HG03520 (cell line): ENCODE measurements around the gene CDH13.

Experiments used
- ATAC-seq: cut with Tn5 transposase; IDR thresholded peaks from one replicate; pipeline ENCODE4 v1.9.1; 2021; ENCODE audit warnings: mild to moderate bottlenecking, moderate library complexity; ENCODE audit not compliant: unreplicated experiment

Gene CDH13

DNA sequence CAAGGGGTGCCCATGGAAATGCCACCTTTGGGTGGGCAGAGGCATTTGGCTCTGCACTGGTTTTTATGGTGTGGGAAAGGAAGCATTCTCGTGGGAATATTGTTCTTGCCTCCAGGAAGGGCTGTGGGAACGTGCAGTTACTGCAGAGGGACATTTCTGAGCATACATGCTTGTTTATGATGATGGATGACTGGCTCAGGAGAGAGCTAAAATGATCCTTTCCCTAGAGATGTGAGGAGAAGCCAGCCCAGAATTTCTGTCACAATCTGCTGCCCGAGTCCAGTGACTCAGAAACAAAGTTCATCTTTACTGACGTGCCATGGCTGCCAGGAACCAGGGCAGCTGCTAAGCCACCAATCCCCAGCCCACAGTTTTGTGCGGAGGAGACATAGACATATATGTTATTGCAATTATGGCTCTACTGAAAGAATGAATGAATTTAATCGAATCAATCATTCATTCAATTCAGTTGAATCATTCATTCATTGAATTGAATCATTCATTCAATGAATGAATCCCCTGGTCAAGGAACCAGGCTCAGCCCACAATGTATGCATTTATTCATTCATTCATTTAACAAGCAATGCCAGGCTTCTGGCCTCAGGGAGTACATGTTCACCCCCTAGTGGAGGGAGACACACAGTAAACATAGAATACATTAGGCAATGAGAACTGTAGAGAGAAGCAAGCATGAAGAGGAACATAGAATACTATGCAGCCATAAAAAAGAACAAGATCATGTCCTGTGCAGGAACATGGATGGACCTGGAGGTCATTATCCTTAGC is 766.6 kb downstream of the CDH13 start:
- no peak for ATAC-seq

- ATAC-seq: no peak
Measured at GRCh38 chr16:83397601-83398291, 771.0 kb downstream of the CDH13 start.

DNA sequence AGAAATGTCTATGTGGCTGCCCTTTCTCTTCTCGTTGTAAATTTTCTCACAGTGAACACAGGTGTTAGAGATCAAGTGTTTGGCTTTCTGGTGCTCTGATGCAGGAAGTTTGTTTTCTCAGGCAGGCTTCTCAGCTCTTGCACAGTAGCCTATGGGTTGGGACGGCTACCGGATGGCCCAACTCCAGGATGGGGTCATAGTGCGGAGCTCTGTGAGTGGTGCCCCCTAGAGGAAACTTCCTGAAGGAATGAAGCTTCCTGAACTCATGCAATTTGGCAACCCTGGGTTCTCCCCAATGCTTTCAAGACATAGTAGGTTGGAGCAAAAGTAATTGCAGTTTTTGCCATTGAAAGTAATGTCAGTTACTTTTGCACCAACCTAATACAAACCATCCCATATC is 773.5 kb downstream of the CDH13 start:
- ATAC-seq: no peak

DNA sequence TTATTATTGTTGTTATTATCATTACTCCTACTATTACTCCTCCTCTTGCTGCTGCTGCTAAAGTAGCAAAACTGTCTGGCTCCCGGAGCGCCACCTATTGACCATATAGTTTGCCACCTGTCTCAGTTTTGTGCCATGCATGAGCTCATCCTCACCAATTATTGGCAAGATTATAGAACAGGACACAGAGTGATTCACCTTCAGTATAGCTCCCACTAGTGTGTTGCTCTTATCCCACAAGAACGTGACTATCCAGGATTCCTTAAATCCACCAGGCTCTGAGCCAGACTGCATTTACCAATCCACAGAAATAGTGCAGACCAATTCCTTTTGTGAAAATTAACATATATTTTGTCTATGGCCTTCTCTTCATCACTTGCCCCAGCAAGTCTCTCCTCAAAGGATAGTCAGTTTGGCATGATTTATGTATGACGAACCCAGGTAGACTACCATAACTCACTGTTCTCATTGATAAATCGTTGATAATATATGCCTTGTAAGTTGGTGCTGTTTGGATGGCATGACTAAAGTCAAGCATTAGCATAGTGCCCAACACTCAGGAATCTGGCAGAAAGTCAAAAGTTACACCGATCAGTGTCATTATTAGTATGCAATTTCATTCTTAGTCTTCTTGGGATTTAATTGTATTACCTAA is 775.5 kb downstream of the CDH13 start:
- no peak for ATAC-seq

DNA sequence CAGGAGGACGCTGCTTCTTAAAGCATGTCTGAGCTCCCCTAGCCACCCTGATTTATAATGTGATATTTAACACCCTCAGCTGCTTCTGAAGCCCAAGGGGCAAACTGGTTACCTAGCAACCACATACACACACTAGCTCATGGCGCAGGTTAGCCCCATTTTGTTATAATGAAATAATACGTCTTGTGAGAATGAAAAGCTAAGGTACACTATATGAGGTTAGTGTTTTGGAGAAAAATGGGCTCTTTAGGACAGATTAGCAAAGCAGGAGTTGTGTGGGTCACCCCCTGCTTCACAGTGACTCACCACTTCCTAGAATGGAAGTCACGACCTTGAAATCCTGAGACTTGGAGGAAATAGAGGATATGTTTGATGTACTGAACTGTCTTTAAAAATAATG is 776.2 kb downstream of the CDH13 start:
- no peak for ATAC-seq

- no peak for ATAC-seq
Measured at GRCh38 chr16:83403761-83404160, 777.0 kb downstream of the CDH13 start.

DNA sequence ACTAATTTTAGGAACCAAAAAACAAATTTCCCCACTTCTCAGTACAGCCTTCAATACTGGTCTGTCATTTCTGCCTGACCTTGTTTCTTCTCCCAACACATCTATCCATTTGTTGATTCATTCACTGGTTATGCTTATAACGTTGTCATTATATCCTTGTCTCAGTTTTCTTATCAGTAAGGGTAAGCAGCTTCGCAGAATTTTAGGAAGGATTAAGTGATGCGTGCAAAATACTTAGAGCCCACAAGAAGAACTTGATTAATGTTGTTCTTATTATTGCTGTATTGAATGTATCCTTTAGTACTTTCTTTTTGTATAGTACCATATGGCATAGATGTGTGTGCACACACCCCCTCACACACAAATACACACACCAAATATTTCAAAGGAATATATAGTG is 777.5 kb downstream of the CDH13 start:
- no peak for ATAC-seq

GRCh38 chr16:83407928-83408327 is 781.2 kb downstream of the CDH13 start:
- no peak for ATAC-seq

DNA sequence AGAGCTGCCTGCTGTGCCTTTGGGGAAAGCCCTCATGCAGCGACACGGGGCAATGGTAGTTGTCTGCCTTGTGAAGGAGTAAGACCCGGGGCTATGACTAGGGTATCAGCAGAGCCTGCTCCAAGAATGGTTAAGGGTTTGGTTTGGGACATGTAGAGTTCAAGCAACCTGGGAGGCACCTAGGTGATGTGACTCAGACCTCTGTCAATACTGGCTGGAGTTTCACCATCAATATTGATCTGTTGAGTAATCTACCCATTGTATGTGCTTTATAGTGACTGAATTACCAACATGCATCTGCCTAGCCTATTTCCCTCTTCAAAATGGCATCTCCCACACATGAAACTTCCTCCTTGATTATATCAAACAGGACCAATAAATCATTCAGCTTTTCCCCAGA is 782.6 kb downstream of the CDH13 start:
- no peak for ATAC-seq

DNA sequence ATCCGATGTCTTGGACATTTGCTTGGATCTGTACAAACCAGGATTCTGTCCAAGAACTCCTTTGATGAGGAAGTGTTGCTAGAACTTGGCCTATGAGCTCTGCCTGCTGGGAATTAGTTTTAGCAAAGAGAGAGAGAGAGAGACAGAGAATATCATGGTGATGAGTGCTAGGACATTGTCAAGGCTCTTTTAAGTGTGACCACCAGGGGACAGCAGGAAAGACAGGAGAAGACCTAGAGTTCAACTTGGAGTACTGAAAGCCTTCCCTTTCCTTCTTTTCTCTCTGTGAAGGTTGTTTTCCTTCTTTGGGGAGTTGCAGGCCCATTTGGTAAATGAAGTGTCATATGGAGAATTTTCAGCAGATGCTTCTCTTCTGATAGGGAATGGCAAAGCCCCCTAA is 791.8 kb downstream of the CDH13 start:
- ATAC-seq: no peak

DNA sequence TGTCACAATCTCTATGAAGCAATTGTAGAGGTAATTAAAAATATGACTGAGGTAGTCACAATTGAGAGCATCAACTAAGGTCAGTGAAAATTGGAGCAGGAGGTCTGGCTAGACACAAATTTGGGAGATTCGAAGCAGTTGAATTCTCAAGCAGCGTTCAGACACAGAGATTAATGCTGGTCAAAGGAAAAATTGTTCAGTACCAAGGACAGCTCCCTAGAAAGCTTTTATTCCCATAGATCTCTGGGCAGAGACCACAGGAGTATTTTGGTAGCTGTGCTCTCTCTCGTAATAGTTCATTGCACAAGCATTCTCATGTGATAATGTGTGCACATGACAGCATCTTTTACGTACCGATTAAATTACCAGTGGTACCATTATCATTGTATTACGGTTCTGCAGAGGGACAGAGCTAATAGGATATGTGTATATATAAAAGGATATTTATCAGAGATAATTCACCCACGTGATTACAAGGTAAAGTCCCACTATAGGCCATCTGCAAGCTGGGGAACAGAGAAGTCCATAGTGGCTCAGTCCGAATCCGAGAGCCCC is 793.5 kb downstream of the CDH13 start:
- no peak for ATAC-seq

DNA sequence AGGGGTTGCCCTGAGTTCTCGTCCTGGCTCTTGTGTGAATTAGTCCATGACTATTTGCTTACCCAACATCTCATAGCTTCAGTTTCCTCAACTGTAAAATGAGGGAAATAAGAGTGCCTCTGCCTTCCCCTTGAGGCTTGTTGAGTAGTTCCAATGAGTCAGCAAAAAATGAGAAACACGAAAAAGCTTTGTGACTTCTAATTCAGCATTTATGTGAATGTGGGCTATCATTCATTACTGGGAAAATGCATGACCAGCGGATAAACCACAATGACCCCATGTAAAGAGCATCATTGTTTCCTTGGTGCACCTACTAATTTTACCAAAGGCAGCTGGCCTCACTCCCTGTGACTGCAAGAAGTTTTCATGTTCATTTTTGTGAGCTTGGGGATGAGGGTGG is 806.4 kb downstream of the CDH13 start:
- no peak for ATAC-seq

DNA sequence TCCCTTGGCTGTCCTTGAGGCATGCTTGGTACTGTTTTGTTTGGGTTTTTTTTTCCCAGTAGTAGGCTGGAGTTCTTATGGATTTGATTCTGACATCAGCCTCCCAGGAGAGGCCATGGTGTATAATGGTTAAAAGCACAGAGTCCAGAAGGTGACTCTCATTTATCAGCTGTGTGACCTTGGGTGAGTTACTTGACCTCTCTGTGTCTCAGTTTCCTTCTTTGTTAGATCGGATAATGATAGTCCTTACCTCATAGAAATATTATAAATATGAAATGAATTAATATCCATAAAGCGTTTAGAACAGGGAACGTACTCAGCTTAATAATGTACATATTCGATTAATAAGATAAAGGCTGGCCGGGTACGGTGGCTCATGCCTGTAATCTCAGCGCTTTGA is 810.3 kb downstream of the CDH13 start:
- no peak for ATAC-seq

DNA sequence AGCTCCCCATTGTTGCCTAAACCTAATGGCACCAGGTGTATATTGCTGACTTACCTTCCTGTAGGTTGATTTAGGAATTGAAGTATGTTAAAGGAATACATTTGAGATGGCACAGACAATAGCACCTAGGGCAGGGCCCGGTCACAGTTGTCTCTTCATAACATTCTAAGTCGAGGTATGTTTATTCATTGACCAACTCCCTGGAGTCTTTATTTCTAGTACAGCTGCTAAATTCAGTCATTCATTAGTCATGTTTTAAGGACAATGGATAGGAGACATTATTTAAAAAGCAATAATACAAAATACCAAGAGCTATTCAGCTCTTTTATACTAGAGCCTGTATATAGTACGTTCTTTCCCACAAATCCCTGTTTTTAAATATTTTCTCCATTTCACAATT is 811.6 kb downstream of the CDH13 start:
- no peak for ATAC-seq

GRCh38 chr16:83439412-83439811 is 812.6 kb downstream of the CDH13 start:
- no peak for ATAC-seq

- ATAC-seq: no peak
Measured at GRCh38 chr16:83441517-83441916, 814.7 kb downstream of the CDH13 start.

DNA sequence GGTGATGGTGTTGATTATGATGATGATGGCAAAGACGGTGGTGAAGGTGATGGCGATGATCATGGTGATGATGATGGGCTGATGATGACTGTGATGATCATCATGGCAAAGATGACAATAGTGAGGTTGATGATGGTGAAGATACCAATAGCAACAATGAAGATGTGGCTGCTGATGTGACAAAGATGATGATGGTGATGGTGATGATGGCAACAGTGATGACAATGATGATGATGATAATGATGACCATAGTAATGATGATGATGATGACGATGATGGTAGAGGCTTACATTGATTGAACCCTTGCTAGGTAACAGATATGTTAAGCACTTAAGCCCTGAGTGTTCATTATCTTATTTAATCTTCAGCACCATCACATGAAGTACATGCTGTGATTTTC is 817.2 kb downstream of the CDH13 start:
- no peak for ATAC-seq

DNA sequence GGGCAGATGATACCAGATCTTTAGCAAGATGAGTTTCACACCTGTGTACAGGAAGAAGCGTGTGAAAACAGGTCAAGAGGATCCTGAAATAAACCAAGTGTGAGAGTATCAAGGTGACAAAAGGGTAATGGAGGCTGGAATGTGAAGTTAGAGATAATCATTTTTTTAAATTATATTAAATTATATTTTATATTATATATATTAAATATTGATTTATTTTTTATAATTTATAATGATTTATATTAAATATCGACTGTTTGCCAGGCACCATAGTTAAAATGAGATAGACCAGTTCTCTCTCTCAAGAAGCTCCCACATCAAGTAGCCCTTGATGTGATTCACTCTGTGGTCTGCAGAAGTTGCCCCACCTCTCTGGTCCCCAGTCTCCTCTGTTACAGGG is 820.8 kb downstream of the CDH13 start:
- no peak for ATAC-seq

GRCh38 chr16:83449861-83450260 is 823.1 kb downstream of the CDH13 start:
- ATAC-seq: no peak

DNA sequence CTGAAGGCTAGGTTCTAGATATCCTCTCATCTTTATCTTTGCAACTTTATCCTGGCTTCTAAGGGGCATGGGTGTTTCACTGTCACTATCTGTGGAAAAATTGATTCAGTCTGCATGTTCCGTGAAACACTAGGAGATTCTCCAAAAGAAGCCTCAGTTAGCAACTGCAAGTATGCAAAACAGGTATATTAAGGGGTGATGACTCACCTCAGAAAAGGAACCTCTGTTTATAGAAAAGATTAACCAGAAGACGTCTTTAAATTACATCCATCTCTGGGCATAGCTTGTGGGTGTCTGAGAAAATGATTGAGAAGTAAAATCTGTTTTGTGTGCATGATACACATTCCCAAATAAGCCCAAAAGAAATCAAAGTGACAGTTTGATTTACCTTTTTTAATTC is 827.2 kb downstream of the CDH13 start:
- ATAC-seq: no peak

DNA sequence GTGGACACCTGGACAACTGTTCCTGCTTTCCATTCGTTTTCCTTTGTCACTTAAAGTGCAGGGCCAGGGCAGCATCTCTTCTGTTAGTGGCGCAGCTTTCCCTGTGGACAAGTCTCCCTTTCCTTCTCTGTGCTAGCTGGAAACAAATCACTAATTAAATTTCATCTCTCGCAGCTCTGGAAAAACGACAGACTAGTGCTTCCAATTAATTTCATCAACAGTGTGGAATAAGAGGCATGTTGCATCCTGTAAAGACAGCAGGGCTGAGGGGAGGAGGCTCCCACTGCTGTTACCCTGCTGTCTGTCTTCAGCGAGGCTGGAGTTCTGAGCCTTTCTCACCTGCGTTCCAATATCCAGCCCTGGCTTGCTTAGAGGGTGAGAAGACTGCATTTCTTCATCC is 828.9 kb downstream of the CDH13 start:
- ATAC-seq: no peak

DNA sequence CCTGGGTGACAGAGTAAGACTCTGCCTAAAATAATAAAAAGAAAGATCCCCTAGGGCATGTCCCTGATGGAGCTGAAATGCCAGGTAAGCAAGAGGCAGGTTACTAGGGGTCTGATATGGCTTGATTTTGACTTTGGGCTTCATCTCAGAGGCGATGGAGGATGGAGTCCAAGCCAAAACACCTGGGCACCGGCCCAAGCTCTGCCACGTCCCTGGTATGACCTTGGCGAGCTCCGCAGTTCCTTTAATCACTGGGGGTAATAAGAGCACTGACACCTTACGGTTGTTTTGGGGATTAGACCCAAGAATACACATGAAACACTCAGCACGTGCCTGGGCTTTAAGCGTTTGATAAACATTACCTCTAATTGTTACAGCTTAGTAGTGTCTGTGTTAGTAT is 830.2 kb downstream of the CDH13 start:
- no peak for ATAC-seq
